ENCODE data around the gene HSCB.
"Not testable (repeated sequence)": the region's sequence is repeated elsewhere in the genome, so short reads cannot be mapped to it uniquely, and the experiment has no call there.

HSCB gene

GRCh38 chr22:28792491-28793383 lies 50.9 kb downstream of the HSCB start:
- no peak for DNase-seq

- DNase-seq = no peak
Measured at GRCh38 chr22:28793976-28794584, 52.2 kb downstream of the HSCB start.

- DNase-seq = no peak
Measured at GRCh38 chr22:28795071-28795693, 53.3 kb downstream of the HSCB start.

GRCh38 chr22:28795932-28796856 lies 54.4 kb downstream of the HSCB start:
- no peak for DNase-seq

GRCh38 chr22:28798810-28799605 lies 57.2 kb downstream of the HSCB start:
- DNase-seq = no peak

- DNase-seq = no peak
Measured at GRCh38 chr22:28799606-28800307, 57.9 kb downstream of the HSCB start.

GRCh38 chr22:28800308-28801041 lies 58.6 kb downstream of the HSCB start, which contains the start of gene XBP1:
Gene XBP1, minus strand, starts transcription at chr22:28800569.
- peak; percentile 83 for DNase-seq

GRCh38 chr22:28801845-28802594 lies 60.2 kb downstream of the HSCB start:
- DNase-seq = no peak

GRCh38 chr22:28802595-28803123 lies 60.8 kb downstream of the HSCB start:
- no peak for DNase-seq

- not testable (repeated sequence) for DNase-seq
Measured at GRCh38 chr22:28805426-28805825, 63.6 kb downstream of the HSCB start.

Data from NCI-H2171 (cell line).